Retinal pigment epithelial cell (primary cell): ENCODE data around the gene DOCK11.

Experiments used
- DNase-seq: peaks from one replicate; pipeline ENCODE4 v3.0.0-alpha.2; 2010; ENCODE audit warnings: low read depth
- H3K4me3 ChIP-seq: 2 replicates; pipeline ENCODE4 v1.5.1; 2011; ENCODE audit warnings: mild to moderate bottlenecking, low read length, control low read depth, moderate library complexity
- TF ChIP-seq, protein P1 (sequence below): conservative IDR thresholded peaks from 2 replicates; pipeline ENCODE4 v1.5.1; 2011; ENCODE audit warnings: low read depth, low read length, control low read depth, inconsistent platforms

Gene DOCK11

DNA sequence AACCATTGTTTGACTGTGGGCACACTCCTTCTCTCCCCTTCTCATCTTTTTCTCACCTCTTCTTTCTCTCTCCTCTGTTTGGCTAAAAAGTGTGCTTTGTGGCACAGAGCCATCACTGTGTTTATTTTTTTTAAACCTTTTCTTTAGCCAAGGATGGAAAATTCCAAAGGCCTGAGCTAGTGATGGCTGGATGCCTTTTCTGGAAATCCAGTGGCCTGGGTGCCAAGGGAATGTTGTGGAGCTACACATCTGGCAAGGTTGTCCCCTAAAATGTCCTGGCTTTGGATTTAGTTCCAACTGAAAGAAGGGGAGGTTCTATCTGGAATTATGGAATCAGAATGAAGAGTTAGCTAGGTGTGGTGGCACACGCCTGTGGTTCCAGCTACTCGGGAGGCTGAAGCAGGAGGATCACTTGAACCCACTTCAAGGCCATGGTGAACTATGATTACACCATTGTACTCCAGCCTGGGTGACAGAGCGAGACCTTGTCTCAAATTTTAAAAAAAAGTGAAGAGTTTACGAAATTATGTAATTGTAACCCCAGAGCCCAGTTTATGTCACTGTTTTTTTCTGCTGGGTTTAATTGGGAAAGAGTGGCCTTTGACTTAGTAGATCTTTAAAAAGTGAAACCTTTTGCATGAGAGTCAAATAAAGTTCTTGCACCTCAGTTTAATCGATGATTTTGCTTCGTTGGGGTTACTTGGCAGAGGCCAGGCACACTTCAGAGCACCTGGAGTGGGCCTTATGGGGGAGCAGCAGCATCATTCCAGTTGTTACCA lies 17.7 kb downstream of the DOCK11 start:
- H3K4me3 ChIP-seq: no peak overlapping the region
- TF ChIP-seq, protein P1, sequence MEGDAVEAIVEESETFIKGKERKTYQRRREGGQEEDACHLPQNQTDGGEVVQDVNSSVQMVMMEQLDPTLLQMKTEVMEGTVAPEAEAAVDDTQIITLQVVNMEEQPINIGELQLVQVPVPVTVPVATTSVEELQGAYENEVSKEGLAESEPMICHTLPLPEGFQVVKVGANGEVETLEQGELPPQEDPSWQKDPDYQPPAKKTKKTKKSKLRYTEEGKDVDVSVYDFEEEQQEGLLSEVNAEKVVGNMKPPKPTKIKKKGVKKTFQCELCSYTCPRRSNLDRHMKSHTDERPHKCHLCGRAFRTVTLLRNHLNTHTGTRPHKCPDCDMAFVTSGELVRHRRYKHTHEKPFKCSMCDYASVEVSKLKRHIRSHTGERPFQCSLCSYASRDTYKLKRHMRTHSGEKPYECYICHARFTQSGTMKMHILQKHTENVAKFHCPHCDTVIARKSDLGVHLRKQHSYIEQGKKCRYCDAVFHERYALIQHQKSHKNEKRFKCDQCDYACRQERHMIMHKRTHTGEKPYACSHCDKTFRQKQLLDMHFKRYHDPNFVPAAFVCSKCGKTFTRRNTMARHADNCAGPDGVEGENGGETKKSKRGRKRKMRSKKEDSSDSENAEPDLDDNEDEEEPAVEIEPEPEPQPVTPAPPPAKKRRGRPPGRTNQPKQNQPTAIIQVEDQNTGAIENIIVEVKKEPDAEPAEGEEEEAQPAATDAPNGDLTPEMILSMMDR: no peak
- DNase-seq: no peak

GRCh38 chrX:118519411-118520215 lies 24.0 kb downstream of the DOCK11 start:
- no peak overlapping the region for H3K4me3 ChIP-seq
- TF ChIP-seq, protein P1: no peak
- no peak for DNase-seq

- TF ChIP-seq, protein P1: no peak
- H3K4me3 ChIP-seq: no peak overlapping the region
- DNase-seq: no peak
Measured at GRCh38 chrX:118520216-118521206, 24.9 kb downstream of the DOCK11 start.

DNA sequence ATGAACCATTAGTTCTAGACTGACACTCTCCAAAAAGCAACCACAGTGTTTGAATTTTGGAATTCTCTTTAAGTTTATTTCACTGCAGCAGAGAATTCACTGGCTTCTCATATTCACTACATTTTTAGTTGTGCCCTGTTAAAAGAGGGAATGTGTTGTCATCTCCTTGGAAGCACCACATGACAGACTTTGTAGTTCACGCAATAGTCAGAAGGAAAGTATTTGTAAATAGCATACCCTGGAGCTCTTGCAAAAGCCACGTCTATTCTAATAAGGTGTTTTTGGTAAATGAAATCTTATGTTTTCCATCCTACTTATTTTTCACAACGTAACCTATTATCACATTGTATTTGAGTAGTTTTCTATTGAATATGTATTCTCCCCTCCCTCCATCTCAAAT lies 25.8 kb downstream of the DOCK11 start:
- H3K4me3 ChIP-seq: no peak overlapping the region
- no peak for DNase-seq
- TF ChIP-seq, protein P1: no peak

GRCh38 chrX:118522230-118522926 lies 26.8 kb downstream of the DOCK11 start:
- DNase-seq: no peak
- TF ChIP-seq, protein P1: no peak
- no peak overlapping the region for H3K4me3 ChIP-seq

DNA sequence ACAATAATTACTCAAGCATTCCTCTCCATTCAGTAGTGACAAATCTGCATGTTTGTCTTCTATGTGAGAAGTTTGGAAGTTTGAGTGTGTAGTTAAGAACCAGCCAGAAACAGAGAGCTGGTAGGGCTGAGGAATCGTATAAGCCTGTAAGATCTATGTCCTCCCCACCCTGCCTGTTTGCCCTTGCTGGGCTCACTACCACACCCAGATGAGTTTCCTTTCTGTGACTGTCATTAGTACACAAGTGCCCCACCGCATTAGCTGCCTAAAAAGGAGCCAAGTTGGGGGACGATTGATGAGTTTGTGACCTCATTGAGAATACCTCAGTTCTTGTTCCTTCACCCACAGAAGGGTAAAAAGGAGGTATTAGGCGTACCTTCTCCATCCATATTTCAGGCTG lies 28.3 kb downstream of the DOCK11 start:
- DNase-seq: no peak

More for the DNA sequence above, 28.3 kb downstream of the DOCK11 start:
- H3K4me3 ChIP-seq: no peak overlapping the region
- TF ChIP-seq, protein P1: no peak
